Measurements from ENCODE around the gene ARHGAP9. TPM values are rescaled to one million over a fixed set of nuclear protein-coding genes. Genes with fewer than 3 reads are reported as not detected.

The ARHGAP9 gene
- total RNA-seq, 2 experiments from 2014 or later: 354 to 370 TPM

DNA sequence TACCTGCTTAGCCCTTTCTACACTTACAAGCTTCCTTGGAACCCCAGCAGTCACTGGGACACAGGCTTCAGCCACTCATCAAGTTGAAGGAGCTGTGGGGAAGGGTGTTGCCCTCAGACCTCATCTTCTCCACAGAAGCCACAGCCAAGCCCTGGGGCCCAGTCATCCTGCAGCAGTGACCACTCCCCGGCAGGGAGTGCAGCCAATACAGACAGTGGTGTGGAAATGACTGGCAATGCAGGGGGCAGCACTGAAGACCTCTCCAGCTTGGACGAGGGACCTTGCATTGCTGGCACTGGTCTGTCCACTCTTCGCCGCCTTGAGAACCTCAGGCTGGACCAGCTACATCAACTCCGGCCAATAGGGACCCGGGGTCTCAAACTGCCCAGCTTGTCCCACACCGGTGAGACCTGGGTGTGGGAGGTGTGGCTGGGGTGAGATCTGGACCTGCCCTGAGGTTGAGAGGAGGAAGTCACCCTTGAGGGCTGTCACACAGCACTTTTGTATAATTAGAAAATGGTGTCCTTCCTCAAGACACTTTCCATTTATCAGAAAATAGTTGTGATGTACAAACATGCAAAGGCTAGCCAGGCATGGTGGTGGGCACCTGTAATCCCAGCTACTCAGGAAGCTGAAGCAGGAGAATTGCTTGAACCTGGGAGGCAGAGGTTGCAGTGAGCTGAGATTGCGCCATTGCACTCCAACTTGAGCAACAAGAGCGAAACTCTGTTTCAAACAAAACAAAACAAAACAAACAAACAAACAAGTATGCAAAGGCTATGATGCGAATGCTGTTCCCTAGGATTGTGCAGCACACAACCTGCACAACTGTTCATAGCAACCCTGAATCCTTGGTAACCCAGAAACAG is 10.1 kb downstream of the ARHGAP9 start:
- POLR2A ChIA-PET: interaction anchor here (0.9 to 2.7 kb wide), 3 partner anchors 9 to 10 kb away, joined by 3 to 9 read pairs (median 8); partner anchors contain the start of genes ARHGAP9 and GLI1
- no peak overlapping the region for H3K27ac ChIP-seq (ENCODE audit: low read depth in 1 of 2, low read length in 2 of 2)
- no peak overlapping the region for H3K4me3 ChIP-seq (ENCODE audit: low read length)
- intact Hi-C loops (cut with DNase I, micrococcal nuclease): no loop called here
- H3K36me3 ChIP-seq (ENCODE audit: insufficient read depth, low read length): peaks cover 61% of the 10 kb centered on the region
- no peak for ATAC-seq (ENCODE audit: poor library complexity)
- H3K9me3 ChIP-seq (ENCODE audit: control insufficient read depth in 1 of 2, insufficient read depth in 1 of 2, low read length in 2 of 2): no peaks in the 10 kb centered on the region
- Mint-ChIP-seq H3K27ac (no peak overlapping the region), H3K4me3 (no peak overlapping the region), H3K27me3 (no peaks in the 10 kb centered on the region), H3K9me3 (no peaks in the 10 kb centered on the region), H3K36me3 (ENCODE audit: low read depth) (peaks cover 69% of the 10 kb centered on the region), H3K4me1 (ENCODE audit: low read depth) (peaks cover 56% of the 10 kb centered on the region)
- TF ChIP-seq, protein P1, sequence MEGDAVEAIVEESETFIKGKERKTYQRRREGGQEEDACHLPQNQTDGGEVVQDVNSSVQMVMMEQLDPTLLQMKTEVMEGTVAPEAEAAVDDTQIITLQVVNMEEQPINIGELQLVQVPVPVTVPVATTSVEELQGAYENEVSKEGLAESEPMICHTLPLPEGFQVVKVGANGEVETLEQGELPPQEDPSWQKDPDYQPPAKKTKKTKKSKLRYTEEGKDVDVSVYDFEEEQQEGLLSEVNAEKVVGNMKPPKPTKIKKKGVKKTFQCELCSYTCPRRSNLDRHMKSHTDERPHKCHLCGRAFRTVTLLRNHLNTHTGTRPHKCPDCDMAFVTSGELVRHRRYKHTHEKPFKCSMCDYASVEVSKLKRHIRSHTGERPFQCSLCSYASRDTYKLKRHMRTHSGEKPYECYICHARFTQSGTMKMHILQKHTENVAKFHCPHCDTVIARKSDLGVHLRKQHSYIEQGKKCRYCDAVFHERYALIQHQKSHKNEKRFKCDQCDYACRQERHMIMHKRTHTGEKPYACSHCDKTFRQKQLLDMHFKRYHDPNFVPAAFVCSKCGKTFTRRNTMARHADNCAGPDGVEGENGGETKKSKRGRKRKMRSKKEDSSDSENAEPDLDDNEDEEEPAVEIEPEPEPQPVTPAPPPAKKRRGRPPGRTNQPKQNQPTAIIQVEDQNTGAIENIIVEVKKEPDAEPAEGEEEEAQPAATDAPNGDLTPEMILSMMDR (IDR thresholded peaks at IDR 0.05): no peak
- DNase-seq: peak in 1 of 14 experiments; percentile 21
- peaks cover 30% of the 10 kb centered on the region for H3K4me1 ChIP-seq (ENCODE audit: insufficient read depth, low read length)
- CTCF ChIA-PET: interaction anchor here (1.6 kb wide), 1 partner anchor 10 kb away, joined by 7 read pairs; the partner anchor contains the start of gene GLI1
- H3K27me3 ChIP-seq (ENCODE audit: control insufficient read depth in 1 of 2, insufficient read depth in 2 of 2, low read length in 2 of 2): no peaks in the 10 kb centered on the region

DNA sequence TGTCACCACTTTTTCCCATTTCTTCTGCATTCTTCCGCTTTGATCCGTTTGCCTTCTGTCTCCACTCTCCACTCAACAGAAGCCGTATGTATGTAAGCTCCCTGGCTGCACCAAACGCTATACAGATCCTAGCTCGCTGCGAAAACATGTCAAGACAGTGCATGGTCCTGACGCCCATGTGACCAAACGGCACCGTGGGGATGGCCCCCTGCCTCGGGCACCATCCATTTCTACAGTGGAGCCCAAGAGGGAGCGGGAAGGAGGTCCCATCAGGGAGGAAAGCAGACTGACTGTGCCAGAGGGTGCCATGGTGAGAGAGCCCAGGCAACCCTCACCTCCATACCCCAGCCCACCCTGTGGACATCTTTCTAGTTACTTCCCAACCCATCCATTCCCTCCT is 11.8 kb downstream of the ARHGAP9 start:
- intact Hi-C loops (cut with DNase I, micrococcal nuclease): no loop called here
- no peak for ATAC-seq (ENCODE audit: poor library complexity)
- no peak overlapping the region for H3K27ac ChIP-seq (ENCODE audit: low read depth in 1 of 2, low read length in 2 of 2)
- peak overlapping the region; percentile 55 for H3K27ac Mint-ChIP-seq
- H3K36me3 ChIP-seq (ENCODE audit: insufficient read depth, low read length): peaks cover 46% of the 10 kb centered on the region
- H3K4me1 Mint-ChIP-seq (ENCODE audit: low read depth): peaks cover 43% of the 10 kb centered on the region
- ChIA-PET POLR2A (no interaction called here), CTCF (interaction anchor here (1.6 kb wide), 1 partner anchor 9 kb away, joined by 7 read pairs; the partner anchor contains the start of gene GLI1)
- peak in 1 of 14 experiments; percentile 11 for DNase-seq
- peaks cover 26% of the 10 kb centered on the region for H3K4me1 ChIP-seq (ENCODE audit: insufficient read depth, low read length)
- H3K4me3 ChIP-seq (ENCODE audit: low read length): no peak overlapping the region
- peak overlapping the region; percentile 2 for H3K4me3 Mint-ChIP-seq
- H3K27me3 Mint-ChIP-seq: no peaks in the 10 kb centered on the region
- TF ChIP-seq, protein P1 (IDR thresholded peaks at IDR 0.05): no peak
- H3K36me3 Mint-ChIP-seq (ENCODE audit: low read depth): peaks cover 55% of the 10 kb centered on the region
- H3K27me3 ChIP-seq (ENCODE audit: control insufficient read depth in 1 of 2, insufficient read depth in 2 of 2, low read length in 2 of 2): no peaks in the 10 kb centered on the region
- no peaks in the 10 kb centered on the region for H3K9me3 ChIP-seq (ENCODE audit: control insufficient read depth in 1 of 2, insufficient read depth in 1 of 2, low read length in 2 of 2)
- no peaks in the 10 kb centered on the region for H3K9me3 Mint-ChIP-seq

DNA sequence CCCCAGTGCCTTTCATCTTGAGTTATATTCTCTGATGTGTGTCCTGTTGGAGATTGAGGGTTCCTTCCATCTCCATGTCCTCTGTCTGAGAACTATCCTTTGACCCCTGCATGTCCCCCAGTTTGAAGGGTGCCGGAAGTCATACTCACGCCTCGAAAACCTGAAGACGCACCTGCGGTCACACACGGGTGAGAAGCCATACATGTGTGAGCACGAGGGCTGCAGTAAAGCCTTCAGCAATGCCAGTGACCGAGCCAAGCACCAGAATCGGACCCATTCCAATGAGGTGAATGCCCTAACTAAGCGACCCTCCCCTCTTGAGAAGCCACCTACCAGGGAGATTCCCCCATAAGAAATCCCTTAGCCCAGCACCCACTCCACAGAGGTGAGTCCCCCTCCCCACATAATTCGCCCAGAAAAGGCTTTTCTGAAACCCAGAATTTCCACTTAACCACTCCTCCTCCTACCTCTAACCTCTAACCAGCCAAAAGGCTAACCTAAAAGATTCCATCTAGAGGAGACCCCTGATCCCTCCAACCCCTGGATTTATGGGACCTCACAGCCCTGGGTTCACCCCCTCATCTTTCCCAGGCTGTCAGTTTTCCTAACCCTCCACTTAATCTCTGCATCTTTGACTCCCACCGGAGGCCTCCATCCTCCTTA is 12.3 kb downstream of the ARHGAP9 start:
- H3K4me1 Mint-ChIP-seq (ENCODE audit: low read depth): peaks cover 43% of the 10 kb centered on the region
- no peaks in the 10 kb centered on the region for H3K9me3 ChIP-seq (ENCODE audit: control insufficient read depth in 1 of 2, insufficient read depth in 1 of 2, low read length in 2 of 2)
- peak overlapping the region; percentile 20 for H3K4me3 Mint-ChIP-seq
- peaks cover 41% of the 10 kb centered on the region for H3K36me3 ChIP-seq (ENCODE audit: insufficient read depth, low read length)
- CTCF ChIA-PET: no interaction called here
- H3K4me3 ChIP-seq (ENCODE audit: low read length): no peak overlapping the region
- peaks cover 49% of the 10 kb centered on the region for H3K36me3 Mint-ChIP-seq (ENCODE audit: low read depth)
- H3K4me1 ChIP-seq (ENCODE audit: insufficient read depth, low read length): peaks cover 30% of the 10 kb centered on the region
- no peaks in the 10 kb centered on the region for H3K9me3 Mint-ChIP-seq
- no peaks in the 10 kb centered on the region for H3K27me3 ChIP-seq (ENCODE audit: control insufficient read depth in 1 of 2, insufficient read depth in 2 of 2, low read length in 2 of 2)
- TF ChIP-seq, protein P1 (IDR thresholded peaks at IDR 0.05): no peak
- no peak overlapping the region for H3K27ac ChIP-seq (ENCODE audit: low read depth in 1 of 2, low read length in 2 of 2)
- DNase-seq (no peak), ATAC-seq (ENCODE audit: poor library complexity) (no peak)
- POLR2A ChIA-PET: no interaction called here
- peaks cover 5% of the 10 kb centered on the region for H3K27me3 Mint-ChIP-seq
- no peak overlapping the region for H3K27ac Mint-ChIP-seq
- intact Hi-C loops (cut with DNase I, micrococcal nuclease): no loop called here
